GM19328 (cell line): ENCODE results near the gene UVRAG.

ENCODE experiments used
- ATAC-seq: cut with Tn5 transposase; IDR thresholded peaks from one replicate; pipeline ENCODE4 v1.9.1; 2021; ENCODE audit warnings: mild to moderate bottlenecking, moderate library complexity; ENCODE audit not compliant: unreplicated experiment

UVRAG gene

GRCh38 chr11:76158394-76159302 lies 343.6 kb downstream of the UVRAG start:
- ATAC-seq: no peak

DNA sequence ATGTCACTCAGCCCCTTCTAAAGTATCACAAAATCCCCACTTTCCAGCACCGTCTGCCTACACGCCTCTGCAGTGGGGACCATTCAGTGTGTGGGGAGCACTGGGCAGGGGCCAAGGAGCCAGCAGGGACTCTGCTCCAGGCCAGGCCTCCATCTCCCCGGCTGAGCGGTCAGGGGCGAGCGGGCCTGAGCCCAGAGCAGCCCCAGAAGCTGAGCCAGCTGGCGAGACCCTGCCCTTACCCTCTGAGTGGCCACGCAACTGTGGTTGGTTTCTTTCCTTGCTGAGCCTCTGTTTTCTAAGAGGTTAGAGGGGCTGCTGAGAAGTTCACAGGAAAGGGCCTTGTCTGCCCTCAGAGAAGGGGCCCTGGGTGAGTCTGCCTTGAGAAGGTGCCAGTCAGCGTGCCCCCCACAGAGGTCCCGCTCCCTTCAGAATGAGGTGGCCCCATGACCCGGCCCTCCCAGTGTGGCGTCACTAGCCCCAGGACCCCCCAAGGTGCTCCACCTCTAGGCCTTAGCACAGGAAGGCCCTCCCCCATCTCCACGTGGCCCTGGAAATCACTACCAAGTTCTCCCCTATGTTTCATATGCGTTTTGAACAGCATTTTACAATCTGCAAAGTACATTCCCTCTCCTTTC lies 344.4 kb downstream of the UVRAG start:
- ATAC-seq: no peak

GRCh38 chr11:76159983-76160661 lies 345.1 kb downstream of the UVRAG start:
- no peak for ATAC-seq

DNA sequence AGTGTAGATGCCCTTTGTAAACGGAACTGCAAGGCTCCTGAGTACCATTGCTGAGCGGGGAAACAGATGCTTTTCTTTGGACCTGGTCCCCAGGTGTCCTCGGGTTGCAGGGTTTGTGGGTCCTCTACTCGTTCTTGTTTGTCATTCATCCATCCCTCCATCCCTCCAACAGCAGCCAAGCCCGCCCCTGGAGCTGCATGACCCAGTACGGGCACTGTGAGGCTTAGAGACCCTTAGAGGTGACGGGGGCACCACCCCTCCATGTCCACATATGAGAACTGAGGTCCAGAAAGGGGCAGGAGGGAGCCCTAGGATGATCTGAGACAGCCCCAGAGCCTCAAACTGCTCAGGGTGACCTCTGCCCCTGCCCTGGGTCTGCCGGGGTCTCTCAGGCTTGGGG lies 345.8 kb downstream of the UVRAG start:
- ATAC-seq: no peak

GRCh38 chr11:76161261-76161961 lies 346.4 kb downstream of the UVRAG start:
- no peak for ATAC-seq

DNA sequence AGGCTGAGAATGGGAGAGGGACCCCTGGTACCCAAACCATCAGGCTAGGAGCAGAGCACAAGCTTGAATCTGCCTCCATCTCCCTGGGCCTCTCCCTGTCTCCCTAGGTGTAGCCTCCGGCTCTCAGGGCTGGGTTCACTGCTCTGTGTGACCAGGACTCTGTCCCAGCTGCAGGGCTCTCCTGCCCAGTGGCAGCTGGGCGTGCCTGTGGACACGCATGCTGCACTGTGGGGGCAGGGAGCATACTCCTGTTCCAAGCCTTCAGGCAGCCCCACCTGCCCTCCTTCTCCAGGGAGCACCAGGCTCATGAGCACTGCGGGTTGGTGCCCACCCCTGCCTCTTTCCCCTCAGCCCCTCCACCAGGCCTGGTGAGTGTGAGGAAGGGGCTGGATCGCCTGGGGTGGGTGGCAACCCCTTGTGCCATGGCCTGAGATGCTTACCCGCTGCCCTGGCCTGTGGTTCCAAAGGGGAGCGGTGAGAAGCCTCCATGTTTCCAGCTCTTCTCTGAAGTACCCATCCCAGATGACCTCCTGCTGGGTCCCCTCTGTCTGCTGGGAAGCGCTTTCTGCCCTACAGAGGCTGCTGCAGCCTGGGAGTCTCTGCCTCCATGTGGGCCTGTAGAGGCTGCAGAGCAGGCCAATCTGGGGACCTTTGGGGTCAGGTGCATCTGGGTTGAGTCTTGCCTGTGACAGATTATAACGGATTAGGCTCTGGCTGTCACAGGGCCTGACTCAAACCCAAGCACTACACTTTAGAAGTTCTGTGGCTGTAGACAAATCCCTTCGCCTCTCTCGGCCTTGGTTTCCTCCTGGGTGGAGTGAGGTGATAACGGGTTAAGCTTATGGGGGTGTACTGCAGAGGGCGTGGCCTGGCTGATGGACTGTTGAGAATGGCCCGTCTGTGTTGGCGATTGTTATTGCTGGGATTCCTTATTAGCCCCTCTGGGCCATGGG lies 347.6 kb downstream of the UVRAG start:
- ATAC-seq: no peak

DNA sequence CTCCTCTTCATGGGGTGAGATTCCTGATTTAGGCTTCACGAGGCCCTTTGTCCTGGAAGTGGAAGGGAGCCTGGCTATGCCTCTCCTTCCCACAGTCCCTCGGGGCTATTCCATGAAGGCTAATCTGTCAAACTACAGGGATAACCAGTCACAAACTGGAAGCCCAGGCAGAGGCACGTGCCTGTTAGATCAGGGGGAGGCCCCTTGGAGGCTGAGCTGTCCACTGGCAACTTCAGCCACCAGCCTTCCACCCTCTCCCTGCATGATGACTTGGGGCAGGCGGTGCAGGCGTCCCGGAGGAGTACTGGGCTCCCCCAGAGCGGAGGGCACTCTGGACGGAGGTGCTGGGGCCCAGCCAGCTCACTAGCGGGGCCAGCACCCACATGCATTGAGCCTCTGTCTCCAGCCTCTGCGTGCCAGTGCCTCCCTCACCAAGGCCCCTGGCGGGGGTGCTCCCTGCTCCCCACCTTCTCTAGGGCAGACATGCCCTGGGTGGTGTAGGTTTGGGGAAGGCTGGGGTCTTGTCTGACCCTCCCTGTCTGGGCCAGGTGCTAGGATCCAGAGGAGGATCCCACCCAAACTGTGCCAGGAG lies 348.4 kb downstream of the UVRAG start:
- ATAC-seq: no peak

- ATAC-seq: no peak
These were observed 349.1 kb downstream of the UVRAG start for GRCh38 chr11:76164081-76164480.

DNA sequence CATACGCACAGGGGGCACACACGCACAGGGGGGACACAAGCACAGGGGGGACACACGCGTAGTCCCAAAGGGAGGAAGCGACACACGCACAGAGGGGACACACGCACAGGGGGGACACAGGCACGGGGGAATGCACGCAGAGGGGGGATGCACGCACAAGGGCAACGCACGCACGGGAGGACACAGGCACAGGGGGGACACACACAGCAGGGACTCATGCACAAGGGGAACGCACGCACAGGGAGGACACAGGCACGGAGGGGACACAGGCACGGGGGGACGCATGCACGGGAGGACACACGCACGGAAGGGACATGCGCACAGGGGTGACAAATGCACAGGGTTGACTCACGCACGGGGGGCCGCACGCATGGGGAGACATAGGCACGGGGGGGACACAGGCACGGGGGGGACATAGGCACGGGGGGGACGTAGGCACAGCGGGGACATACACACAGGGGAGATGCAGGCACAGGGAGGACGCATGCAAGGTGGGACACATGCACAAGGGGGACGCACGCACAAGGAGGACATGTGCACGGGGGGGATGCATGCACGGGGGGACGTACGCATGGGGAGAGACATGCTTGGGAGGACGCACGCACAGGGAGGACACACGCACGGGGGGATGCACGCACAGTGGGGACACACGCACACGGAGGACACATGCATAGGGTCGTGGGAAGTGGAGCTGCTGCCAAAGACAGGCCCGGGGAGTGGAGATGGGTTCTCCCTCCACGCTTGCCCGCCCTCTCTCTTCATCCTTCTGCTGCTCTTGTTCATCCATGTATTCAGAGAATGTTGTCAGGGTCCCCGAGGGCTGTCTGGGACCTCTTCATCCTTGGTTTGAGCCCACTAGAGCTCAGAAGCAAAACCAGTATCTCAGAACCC lies 350.1 kb downstream of the UVRAG start:
- no peak for ATAC-seq

DNA sequence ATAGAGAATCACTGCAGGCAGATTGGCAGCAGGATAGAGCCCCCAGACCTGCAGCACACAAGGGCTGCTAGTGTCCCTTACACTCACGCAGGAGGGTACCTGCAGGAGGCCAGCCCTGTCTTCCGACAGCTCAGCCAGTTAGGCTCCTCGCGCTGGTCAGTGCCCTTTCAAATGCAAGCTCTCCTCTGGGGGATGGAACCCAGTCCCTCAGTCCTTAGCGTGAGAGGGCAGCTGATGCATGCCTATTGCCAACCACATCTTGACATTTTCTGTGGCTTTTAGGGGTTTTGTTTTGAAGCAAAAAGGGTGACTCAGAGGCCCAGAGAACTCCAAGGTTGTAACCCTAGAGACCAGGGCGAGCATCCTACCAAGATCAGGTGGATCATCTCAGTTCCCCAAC lies 351.3 kb downstream of the UVRAG start:
- no peak for ATAC-seq

- ATAC-seq: no peak
These were observed 352.6 kb downstream of the UVRAG start for GRCh38 chr11:76167590-76167989.

- ATAC-seq: no peak
These were observed 354.5 kb downstream of the UVRAG start for GRCh38 chr11:76169473-76169896.

- no peak for ATAC-seq
These were observed 355.5 kb downstream of the UVRAG start for GRCh38 chr11:76170468-76170867.

- no peak for ATAC-seq
These were observed 357.6 kb downstream of the UVRAG start for GRCh38 chr11:76172583-76172982.

GRCh38 chr11:76173663-76174062 lies 358.7 kb downstream of the UVRAG start:
- ATAC-seq: no peak

- ATAC-seq: no peak
These were observed 359.3 kb downstream of the UVRAG start for GRCh38 chr11:76174330-76174729.

GRCh38 chr11:76175783-76176182 lies 360.8 kb downstream of the UVRAG start:
- ATAC-seq: no peak

GRCh38 chr11:76176463-76176862 lies 361.5 kb downstream of the UVRAG start:
- no peak for ATAC-seq

DNA sequence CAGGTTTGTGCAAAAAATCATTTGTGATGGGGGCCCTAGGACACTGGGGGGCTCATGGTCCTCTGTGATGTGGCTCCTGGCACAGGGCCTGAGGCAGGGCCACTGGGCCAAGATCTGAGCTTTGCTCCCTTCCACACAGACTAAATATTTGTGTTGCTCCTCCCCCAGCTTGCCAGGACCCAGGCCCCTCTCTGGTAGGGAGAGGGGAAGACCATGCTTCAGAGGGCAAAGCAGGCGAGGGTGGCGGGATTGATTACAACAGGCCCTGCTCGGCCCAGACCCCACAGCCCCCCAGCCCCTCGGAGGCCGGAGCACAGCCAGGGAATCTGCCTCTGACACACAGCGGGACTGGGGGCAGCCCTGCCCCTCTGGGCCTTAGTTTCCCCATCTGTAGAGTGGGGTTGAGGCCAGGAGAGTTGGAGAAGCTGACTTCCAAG lies 362.3 kb downstream of the UVRAG start:
- ATAC-seq: no peak
